SK-N-MC (cell line): ENCODE measurements around the gene PPP1R13L.

Experiments used
- EZH2 ChIP-seq: fragments of 200-600 bp; sonication (generic); IDR thresholded peaks from one replicate; pipeline ENCODE4 v1.6.1; 2017; ENCODE audit warnings: antibody characterized with exemption
- FOXP2 ChIP-seq: optimal IDR thresholded peaks from 2 replicates; pipeline ENCODE3; 2011; ENCODE audit warnings: mild to moderate bottlenecking, moderate library complexity; ENCODE audit not compliant: insufficient read depth; ENCODE audit errors: extremely low read length, control extremely low read depth
- POLR2AphosphoS5 ChIP-seq: IDR thresholded peaks from 2 replicates; pipeline ENCODE4 v1.6.1; 2012; ENCODE audit warnings: mild to moderate bottlenecking, low read depth, low read length, borderline replicate concordance

DNA sequence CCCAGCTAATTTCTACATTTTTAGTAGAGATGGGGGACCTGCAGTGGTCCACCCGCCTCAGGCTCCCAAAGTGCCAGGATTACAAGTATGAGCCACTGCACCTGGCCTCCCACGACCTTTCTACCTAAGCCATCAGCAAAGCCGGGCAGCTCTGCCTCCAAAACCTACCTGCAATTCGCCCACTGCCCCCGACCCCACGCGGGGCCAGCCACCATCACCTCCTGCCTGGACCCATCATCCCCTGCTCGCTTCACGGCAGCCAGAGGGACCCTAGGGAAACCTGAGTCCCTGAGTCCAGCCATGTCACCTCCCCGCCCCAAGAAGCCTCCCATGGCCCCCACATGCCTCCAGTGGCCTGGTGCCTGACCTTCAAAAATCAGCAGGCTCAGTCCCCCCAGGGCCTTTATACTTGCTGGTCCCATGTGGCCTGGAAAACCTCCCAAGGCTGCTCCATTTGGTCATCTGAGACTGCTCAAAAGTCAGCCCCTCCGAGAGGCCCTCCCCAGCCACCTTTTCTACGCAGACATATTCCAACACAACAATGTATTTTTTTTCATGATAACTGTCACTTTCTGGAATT lies 46.6 kb downstream of the PPP1R13L start:
- no peak for TF ChIP-seq EZH2
- TF ChIP-seq FOXP2, result no peak
- no peak for TF ChIP-seq POLR2AphosphoS5
